NAMALWA (cell line): ENCODE measurements around the gene CKAP2L.

Source experiments
- DNase-seq: peaks from one replicate; pipeline ENCODE4 v3.0.0-alpha.2; 2015; ENCODE audit warnings: low spot score

CKAP2L gene, protein sequence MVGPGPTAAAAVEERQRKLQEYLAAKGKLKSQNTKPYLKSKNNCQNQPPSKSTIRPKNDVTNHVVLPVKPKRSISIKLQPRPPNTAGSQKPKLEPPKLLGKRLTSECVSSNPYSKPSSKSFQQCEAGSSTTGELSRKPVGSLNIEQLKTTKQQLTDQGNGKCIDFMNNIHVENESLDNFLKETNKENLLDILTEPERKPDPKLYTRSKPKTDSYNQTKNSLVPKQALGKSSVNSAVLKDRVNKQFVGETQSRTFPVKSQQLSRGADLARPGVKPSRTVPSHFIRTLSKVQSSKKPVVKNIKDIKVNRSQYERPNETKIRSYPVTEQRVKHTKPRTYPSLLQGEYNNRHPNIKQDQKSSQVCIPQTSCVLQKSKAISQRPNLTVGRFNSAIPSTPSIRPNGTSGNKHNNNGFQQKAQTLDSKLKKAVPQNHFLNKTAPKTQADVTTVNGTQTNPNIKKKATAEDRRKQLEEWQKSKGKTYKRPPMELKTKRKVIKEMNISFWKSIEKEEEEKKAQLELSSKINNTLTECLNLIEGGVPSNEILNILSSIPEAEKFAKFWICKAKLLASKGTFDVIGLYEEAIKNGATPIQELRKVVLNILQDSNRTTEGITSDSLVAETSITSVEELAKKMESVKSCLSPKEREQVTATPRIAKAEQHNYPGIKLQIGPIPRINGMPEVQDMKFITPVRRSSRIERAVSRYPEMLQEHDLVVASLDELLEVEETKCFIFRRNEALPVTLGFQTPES

DNA sequence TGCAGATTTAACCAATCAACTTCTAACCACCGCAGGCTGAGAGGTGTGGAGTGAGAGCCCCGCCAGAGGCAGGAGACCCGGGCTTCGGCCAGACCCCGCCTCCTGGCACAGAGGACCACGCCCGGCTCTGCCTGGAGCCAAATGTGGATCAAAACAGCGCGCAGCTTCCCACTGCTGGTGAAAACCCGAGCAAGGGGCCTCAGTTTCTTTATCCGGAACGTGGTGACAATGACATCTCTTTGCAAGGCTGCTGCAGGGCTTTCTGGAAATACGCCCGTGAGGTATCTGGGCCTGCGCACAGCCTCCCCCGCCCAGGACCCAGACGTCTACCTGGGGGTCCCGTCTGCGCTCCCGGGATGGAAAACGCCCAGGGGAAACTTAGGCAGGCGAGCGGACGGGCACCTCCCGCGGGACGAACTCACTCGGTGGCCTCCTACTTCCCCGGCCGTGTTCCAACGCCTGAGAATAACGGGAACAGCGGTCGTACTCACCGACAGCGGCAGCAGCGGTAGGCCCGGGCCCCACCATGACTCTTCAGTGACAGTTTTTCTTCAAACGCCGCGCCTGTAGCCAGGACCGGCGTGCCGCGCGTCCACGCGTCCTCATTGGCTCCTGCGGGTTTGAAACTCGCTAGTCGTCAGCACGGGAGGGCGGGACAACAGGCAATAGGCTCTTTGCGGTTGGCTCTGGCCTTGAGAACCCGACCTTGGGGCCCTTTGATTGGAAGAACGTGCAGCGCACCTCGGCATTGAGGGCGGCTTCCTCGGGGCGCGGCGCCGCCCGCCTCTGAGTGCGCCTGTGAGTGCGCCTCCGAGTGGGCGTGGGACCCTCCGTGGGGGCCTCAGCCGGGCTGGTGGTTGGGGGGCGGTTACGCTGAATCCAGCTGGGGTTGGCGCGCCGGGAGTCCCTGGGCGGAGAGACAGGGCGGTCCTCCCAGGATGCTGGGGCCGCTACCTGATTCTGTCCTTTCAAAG lies at the start of gene CKAP2L:
TSS of gene CKAP2L (minus strand) at position 539 of the 974 bp plus-strand sequence. CDS start at position 528, 11 bp downstream.
- DNase-seq = peak; percentile 98

DNA sequence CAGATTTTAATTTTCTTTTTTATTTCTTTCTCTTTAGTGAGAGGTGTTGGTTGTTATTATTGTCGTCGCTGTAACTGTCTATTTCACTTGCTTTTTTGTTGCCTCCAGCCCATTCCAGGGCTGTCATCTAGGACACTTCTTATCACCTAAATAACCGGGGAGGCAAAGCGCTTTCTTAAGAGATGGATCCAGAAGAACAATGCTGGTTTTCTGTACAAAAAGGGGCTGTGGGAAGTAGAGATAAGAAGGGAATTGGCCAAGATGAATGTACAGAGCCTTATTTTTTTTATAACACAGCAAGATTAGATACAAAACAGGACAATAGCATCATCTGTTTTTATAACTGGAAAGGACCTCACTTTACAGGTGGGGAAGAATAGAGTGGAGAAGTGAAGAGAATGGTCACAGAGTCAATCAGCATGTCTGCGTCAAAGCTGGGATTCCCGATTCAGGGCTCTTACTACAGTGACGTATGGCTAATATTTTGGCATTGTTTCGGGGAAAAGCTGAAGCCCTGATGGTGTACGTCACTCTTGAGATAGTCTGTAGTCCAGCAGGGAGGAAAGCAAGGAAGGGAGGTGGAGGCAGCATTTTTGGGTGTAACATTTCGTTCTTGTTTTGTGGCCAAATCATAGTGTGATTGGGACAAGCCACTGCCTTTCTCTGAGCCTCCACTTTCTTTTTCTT lies 49.0 kb upstream of the CKAP2L start:
- DNase-seq = no peak

DNA sequence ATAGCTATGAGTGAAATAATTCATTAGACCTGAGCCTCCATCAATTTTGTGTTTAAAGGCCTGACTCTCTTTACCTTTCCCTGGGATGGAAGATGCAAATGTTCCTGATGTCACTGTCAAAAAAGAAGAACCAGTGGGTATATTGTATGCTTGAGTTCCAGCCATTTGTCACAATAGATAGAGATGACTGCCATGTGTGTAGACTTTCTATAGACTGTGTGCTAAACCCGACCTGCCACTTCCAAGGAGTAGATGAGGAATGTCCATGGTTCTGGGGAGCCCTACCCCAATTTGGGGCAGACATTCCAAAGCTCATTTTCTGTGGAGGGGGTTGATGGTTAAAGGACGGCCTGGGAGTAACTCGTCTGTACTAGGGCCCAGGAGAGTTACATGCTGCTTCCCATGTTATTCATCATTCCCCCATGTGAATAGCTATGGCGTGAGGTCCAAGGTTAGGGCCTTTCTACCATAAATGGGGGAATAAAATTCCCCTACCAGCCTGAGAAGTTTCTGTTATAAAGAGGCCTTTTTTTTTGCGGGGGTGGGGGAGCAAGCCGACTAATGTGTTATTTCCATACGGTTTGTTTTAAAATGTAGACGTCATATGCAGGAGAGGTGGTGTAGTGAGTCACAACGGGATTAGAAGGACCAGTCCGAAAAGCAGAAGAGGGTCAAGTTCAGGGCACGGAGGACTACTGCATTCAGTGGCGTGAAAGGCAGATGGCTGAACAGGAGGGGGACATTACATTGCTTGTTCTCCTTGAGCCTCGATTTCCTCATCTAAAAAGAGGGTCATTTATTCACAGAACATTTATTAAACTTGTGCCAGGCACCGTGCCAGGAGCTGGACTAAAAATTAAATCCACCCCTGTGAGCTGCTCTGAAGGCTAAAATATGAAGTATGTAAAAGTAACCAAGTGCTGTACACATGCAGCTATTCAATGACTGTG lies 48.2 kb upstream of the CKAP2L start:
- no peak for DNase-seq

DNA sequence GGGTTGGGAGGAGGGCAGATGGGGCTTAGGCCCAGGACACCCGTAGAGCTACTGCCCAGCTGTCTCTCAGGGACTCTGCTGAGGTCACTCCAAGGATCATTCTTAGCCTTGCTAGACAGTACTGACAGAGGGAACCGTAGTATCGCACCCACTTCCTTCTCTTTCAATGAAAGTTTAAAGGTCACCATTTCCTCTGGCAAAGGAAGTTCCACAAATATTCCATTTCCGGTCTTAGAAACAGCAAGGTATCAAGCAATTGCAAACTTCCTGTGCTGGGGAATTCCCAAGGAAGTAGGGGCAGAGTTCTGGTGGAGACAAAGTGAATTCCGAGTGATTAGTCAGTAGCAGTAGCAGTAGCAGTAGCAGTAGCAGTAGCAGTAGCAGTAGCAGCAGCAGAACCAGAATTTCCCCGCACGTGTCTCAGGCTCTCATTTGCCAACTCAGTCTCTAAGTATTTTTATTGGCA lies 47.5 kb upstream of the CKAP2L start:
- DNase-seq = no peak

DNA sequence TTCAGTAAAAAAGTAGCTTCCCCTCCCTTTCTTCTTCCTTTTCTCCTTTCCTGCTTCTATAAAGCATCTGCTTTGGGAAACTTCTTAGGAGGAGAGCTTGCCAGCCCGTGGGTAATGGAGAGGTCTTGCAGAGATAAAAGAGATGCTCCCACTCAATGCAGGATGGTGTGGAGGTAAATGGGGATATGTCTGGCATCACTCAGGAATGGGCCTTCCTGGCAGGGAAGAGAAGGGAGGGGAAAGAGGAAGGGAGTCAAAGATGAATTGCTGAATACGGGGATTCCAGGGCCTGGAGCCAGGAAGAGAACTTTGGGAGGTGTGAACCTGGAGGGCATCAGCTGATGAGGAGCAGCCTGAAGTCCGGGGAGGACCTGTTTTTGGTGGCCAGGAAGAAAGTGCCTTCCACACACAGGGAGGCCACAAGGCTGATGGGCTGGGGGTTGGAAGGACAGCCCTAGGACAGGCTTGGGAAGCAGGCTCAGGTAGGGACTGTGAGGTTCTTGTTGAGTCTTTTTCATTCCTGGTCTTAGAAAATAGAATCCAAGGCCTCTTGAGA lies 46.9 kb upstream of the CKAP2L start:
- no peak for DNase-seq

DNA sequence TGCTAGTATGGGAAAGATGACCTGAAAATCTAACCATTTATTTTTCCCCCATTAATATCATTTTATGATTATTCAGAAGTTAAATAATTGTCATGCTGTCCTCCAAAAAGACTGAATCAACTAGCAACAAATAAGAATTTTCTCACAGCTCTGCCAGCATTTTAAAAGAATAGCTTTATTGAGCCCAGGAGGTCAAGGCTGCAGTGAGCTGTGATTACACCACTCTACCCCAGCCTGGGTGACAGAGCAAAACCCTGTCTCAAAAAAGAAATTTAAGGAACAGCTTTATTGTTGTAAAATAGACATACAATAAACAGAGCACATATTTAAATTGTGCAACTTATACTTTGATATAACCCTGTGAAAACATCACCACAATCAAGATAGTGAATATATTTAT lies 44.7 kb upstream of the CKAP2L start:
- no peak for DNase-seq

DNA sequence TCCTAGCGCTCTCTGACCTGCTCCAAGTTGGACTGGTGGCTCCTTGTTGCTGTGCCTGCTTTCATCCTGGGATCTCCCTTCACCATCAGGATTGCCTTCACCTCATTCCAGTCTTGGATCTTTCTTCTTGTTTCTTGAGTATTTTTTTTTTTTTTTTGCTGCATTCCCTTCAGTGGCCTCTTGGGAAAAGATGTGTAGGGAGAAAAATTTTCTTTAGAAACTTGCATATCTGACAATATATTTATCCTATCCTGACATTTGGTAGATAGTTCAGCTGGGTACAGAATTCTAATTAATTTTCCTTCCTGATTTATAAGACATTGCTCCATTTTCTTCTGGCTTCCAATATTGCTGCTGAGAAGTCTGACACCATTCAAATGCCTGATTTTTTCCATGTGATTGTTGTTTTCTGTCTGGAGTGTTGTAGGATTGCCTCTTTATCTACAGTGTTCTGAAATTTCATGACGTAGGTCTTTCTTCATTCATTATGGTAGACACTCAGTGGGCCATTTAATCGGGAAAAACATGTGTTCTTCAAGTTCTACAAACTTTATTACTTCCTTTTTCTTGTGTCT lies 42.9 kb upstream of the CKAP2L start:
- no peak for DNase-seq

DNA sequence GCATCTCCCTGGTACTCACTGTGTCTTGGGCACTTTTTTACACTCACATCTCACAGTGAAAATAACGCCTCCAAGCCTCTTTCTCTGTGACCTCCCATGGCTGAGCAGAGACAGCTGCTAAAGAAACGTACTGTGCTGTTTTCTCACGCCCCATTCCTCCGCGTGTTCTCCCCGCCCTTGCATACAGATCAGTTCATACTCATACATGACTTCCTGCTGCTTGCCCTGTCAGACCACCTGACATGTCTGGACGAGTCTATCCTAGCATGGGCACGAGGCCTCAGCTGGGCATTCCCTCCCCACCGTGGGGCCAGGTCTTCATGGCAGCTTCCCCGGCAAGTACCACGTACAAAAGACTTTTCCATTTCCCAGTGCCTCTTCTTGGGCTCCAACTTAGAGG lies 41.1 kb upstream of the CKAP2L start:
- DNase-seq = no peak

DNA sequence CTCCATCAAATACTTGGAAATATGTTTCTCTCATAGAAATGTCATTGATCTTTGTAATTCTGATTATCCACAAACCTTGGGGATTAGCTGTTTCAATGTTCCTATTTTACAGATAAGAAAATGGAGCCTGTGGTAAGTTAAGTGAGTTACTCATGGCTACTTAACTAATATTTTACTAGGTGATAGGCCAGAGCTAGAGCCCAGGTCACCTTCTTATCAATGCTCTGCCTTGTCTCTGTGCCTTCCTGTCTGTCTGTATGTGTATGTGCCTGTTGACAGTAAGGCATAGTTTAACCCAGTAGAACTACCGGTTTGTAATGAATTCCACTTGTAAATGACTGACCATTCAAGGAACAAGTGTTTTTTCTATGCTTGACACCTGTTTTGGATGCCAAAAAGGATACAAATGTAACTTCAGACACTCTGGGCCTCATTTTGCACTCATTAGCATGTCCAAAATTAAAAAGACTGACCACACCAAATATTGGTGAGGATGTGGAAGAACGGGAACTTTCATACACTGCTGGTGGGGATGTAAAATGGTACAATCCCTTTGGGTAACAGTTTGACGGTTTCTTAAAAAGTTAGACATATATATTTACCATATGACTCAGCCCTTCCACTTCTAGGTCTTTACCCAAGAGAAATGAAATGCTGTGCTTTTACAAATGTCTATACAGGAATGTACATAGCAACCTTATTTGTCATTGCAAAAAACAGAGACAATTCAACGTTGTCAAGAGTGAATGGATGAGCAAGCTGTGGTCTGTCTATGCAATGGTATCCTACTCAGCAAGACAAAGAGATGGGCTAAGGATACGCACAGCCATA lies 39.5 kb upstream of the CKAP2L start:
- no peak for DNase-seq

DNA sequence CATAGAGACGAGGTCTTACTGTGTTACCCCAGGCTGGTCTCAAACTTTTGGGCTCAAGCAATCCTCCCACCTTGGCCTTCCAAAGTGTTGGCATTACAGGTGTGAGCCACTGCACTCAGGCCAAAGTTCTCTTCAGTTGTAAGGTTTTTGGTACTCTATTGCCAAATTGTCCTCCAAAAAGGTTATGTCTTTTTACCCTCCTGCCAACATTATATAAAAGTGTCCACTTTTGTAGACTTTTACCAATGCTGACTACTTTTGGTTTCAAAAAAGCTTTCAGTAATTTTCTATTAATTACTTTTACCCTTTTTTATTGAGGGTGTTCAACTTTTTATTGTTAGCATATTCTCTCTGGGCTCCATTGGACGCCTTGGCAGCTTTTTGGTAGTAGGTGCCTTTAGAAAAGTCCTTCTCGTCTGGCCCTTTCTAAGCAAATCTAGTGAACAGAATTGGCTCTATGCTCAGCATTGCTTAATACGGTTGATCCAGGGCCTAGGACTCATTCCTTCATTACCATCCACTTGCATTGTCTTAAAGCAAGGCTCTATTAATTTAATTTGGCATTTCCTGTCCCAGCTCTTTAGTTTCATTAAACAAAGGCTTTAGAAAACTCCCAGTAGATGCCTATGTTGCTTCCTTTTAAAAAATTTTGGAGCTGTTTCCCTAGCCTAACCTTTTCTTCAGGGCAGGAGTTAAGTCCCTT lies 36.6 kb upstream of the CKAP2L start:
- DNase-seq = no peak

DNA sequence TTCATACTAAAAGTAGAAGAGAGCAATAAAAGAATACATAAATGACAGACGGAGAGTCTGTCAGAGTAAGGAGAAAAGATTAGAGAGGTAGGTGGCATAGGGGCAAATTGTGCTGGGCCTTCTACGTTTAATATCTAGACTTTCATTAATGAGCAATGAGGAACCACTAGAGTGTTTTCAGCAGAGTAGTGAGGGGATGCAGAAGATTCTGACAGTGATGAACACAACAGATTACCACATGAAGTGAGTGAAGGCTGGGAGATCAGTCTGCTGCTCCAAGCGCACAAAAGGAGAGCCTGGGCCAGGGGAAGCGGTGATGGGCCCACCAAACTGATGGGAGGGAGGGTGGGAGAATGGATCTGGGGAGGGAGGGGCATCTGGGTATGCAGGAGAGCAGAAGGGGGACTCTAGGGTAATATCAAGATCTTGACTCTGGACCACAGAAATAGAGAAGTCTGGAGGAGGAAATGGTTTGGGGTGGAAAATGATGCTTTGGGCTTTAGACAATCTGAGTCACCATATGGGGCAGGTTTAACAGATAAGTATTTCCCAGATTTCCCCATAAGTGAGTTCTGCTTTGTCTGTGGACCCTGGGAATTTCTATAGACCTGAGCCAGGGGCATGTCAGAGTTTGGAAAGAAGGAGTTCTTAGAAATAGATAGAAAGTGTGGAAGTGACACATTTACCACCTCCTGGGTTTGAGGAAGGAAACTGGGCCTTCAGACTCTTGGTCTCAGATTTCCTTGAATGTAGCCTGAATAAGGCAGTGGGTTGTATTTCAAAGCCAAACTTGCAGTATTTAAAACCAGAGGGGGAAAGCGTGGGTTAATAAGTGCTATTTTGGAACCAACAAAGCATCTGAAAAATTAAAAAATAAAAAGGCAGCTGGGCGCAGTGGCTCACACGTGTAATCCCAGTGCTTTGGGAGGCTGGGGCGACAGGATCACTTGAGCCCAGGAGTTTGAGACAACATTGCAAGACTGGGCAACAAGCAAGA lies 34.9 kb upstream of the CKAP2L start:
- no peak for DNase-seq

DNA sequence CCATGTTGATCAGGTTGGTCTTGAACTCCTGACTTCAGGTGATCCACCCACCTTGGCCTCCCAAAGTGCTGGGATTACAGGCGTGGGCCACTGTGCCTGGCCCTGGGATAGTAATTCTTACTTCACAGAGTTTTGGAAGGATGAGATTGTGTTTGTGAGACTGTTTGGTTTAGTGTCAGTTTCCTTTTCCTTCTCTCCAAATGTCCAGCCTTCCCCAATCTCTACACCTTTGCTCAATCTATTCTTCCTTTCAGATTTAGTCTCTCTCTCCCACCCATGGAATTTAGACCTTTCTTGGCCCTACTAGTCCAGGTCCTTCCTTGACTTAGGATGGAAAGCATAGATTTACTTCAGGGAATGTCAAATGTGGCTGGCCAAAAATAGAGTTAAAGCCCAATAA lies 32.1 kb upstream of the CKAP2L start:
- DNase-seq = no peak

DNA sequence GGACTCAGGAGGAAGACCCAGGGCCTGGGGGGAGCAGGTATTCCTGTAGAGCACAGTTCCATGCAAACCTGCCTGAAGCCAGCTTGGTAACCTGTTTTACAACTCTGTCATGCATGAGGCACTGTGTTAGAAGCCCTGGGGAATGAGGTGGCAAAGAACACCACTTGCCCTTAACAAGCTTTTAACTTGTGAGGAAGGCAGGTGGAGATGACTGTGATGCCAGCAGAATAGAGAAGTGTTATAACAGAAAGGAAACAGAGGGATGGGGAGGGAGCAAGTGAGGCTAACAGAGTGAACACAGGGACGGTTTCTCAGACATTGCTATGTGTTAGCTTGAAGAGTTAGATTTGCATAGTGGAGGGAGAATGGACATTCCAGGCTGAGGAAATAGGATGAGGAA lies 31.4 kb upstream of the CKAP2L start:
- no peak for DNase-seq

DNA sequence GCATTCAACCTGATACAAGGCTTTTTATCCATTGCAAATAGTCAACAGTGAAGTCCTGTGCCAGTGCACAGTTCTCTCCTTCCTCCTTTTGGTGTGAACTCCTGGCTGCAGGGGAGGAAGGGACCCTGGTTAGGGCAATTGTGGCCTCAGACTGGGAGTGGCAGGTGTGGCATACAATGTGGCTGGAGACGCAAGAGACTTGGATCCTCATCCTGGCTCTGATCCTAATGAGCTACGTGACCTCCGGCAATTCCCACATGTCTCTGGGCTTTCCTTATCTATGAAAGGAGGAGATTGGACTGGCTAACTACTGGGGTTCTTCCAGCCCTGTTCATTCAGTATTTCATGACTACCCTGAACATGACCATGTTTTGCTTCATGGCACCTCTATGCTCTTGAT lies 30.4 kb upstream of the CKAP2L start:
- no peak for DNase-seq

DNA sequence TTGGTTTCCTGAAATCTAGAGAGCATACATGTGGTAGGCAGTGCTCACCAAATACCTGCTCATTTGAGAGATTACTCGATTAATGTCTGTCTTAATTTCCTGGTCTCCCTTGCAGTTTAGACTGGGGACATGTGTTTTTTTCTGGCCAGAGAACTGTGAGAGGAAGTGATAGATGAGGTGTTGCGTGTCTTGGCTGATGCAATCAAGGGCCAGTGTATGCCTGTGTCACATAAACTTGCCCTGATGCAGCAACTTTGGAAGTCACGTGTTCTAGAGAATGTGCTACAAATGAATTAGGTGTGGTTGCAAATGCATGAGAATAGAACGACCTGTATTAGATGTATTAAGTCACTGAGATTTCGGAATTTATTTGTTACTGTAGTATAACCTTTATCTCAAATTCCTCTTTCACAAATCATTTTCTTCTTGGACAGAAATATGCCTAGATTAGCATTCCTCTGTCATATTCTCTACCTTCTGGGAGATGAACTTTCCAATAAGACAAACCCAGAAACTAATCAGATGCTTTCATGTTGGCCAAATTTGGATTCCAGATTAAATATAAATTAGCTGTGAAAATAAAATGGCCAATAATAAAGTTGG lies 29.8 kb upstream of the CKAP2L start:
- peak; percentile 77 for DNase-seq

DNA sequence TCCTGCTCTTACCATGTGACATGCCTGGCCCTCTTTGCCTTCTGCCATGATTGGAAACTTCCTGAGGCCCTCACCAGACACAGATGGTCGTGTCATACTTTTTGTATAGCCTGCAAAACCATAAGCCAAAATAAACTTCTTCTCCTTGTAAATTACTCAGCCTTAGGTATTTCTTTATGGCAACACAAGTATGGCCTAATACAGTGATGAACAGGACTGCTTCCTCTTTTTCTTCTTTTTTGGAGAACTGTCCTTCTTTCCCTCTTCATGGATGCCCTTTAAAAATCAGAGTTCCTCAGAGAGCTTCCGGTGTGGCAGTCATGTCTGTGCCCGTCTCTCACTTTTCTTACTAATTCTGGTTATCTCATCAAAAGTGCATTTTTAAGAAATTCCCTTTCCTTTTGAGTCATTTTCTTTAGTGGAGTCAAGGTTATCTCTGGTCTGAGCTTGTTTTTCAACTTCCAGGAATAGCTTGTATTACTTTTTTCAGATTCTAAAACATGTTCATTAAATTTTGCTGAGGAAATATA lies 29.1 kb upstream of the CKAP2L start:
- DNase-seq = no peak
